ENCODE measurements around the gene CYCS. TPM values are rescaled to one million over a fixed set of nuclear protein-coding genes. Genes with fewer than 3 reads are reported as not detected.
"Not testable (repeated sequence)": the region's sequence is repeated elsewhere in the genome, so short reads cannot be mapped to it uniquely, and the experiment has no call there.

Gene CYCS
- polyA plus RNA-seq, 1 donor from 2014 or later = 142 TPM

DNA sequence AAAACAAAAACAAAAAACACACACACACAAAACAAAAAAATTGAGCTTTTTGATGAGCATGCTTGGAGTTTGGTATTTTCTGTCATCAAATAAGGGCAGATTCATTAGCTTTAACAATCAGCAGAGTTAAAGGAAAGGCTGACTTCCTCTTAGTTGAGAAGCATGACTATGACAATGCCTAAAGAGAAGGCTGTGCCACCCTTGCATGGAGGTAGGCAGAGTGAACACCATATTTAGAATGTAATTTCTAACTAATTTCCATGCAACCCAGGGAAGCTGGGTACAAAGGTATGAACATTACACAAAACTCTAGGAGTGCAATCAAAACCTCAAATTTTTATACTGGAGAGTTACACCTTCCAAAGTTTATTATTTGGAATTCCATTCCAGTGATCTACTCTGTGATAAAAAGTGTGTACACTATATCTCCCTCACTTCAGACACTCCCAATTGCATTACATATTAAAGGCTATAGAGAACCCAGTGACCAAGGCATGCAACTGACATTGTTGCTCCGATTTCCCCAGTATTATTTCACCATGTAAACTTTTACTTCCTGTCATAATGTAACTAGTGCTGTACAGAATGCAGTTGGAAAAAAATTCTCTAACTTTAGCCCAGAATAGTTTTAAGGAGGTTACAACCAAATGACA, 9.4 kb upstream of the CYCS start:
- Mint-ChIP-seq H3K27ac (no peak overlapping the region), H3K4me3 (no peak overlapping the region), H3K9me3 (no peaks in the 10 kb centered on the region), H3K4me1 (peaks cover 4 to 9% (median 7%) of the 10 kb centered on the region in 3 donors), H3K27me3 (no peaks in the 10 kb centered on the region), H3K36me3 (peaks cover 2% of the 10 kb centered on the region)

- peak overlapping the region in 1 of 4 donors; percentile 30 for H3K4me3 Mint-ChIP-seq
Measured at GRCh38 chr7:25132430-25132829, 7.4 kb upstream of the CYCS start.

DNA sequence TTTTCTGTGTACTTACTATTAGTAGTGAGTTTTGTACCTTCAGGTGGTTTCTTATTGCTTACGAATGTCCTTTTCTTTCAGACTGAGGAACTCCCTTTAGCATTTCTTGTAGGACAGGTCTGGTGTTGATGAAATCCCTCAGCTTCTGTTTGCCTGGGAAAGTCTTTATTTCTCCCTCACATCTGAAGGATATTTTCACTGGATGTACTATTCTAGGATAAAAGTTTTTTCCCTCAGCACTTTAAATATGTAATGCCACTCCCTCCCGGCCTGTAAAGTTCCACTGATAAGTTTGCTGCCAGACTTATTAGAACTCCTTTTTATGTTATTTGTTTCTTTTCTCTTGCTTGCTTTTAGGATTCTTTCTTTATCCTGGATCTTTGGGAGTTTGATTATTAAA, 1.7 kb upstream of the CYCS start:
- peak overlapping the region in 1 of 3 donors; percentile 67 for H3K27ac Mint-ChIP-seq
- H3K4me1 Mint-ChIP-seq = peaks cover 17 to 18% (median 17%) of the 10 kb centered on the region in 3 donors
- no peaks in the 10 kb centered on the region for H3K27me3 Mint-ChIP-seq
- H3K9me3 Mint-ChIP-seq = peaks cover 0 to 1% (median 0%) of the 10 kb centered on the region in 3 donors
- H3K36me3 Mint-ChIP-seq = peaks cover 8% of the 10 kb centered on the region
- H3K4me3 Mint-ChIP-seq = peak overlapping the region in 2 of 4 donors; percentile 70 to 78

More at GRCh38 chr7:25132430-25132829, 7.4 kb upstream of the CYCS start:
- H3K4me1 Mint-ChIP-seq = peaks cover 7 to 9% (median 7%) of the 10 kb centered on the region in 3 donors
- no peaks in the 10 kb centered on the region for H3K9me3 Mint-ChIP-seq
- H3K27me3 Mint-ChIP-seq = no peaks in the 10 kb centered on the region
- H3K36me3 Mint-ChIP-seq = peaks cover 2% of the 10 kb centered on the region
- peak overlapping the region in 1 of 3 donors; percentile 61 for H3K27ac Mint-ChIP-seq

DNA sequence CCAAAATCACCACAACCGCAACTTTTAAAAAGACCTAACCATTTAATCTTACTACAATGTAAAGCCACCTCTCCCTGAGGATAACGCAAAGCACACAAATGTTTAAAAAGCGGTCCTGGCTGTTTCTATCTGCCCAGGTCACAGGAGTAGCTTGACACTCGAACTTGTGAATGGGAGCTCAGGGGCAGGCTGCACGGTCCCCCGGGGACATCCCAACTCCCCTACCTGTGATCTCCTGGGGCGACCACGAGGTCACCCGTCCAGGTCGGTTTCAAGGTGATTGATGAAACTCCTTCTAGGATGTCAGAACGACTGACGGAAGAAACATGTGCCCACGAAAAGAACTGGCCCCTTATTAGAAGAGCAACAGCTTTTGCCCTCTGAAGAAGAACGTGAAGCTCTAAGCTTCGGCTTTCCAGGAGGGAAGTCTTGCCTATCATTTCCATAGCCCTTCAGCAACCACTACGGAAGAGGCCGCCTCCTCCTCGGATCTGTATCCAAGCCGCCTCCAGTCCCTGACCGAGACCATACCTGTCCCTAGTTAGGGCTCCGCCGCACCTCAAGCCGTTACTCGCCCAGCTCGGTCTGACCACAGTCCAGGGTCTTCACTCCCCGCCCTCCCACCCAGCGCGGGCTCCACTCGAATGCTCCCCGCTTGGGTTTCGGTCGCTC, 459 bp downstream of the CYCS start:
- H3K36me3 Mint-ChIP-seq = peaks cover 6% of the 10 kb centered on the region

DNA sequence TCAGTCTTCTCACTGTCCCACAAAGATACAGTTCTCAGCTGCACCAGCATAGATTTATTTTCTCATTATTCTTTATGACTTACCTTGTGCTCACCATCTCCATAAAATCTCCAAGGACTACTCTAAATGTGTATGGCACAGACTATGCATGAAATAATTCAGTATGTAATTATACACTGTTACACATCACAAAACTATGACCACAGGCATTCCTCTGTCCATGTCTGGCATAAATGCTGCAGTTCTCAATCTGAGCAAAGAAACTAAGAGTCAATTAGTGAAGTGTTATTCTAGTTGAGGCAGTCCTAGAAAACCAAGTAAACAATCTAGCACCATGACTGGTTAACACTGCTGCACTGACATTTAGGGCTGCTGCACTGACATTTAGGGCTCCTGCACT, 2.7 kb downstream of the CYCS start:
- peaks cover 0 to 1% (median 0%) of the 10 kb centered on the region in 3 donors for H3K9me3 Mint-ChIP-seq
- no peaks in the 10 kb centered on the region for H3K27me3 Mint-ChIP-seq
- H3K36me3 Mint-ChIP-seq = peaks cover 6% of the 10 kb centered on the region
- H3K27ac Mint-ChIP-seq = no peak overlapping the region
- H3K4me1 Mint-ChIP-seq = peaks cover 23 to 29% (median 24%) of the 10 kb centered on the region in 3 donors
- no peak overlapping the region for H3K4me3 Mint-ChIP-seq

More for the DNA sequence above, 459 bp downstream of the CYCS start:
- H3K4me3 Mint-ChIP-seq = peak overlapping the region; percentile 96 to 100 (median 100)
- peaks cover 15 to 17% (median 17%) of the 10 kb centered on the region in 3 donors for H3K4me1 Mint-ChIP-seq
- peak overlapping the region; percentile 95 to 100 (median 100) for H3K27ac Mint-ChIP-seq
- H3K27me3 Mint-ChIP-seq = no peaks in the 10 kb centered on the region
- H3K9me3 Mint-ChIP-seq = peaks cover 0 to 1% (median 0%) of the 10 kb centered on the region in 3 donors

DNA sequence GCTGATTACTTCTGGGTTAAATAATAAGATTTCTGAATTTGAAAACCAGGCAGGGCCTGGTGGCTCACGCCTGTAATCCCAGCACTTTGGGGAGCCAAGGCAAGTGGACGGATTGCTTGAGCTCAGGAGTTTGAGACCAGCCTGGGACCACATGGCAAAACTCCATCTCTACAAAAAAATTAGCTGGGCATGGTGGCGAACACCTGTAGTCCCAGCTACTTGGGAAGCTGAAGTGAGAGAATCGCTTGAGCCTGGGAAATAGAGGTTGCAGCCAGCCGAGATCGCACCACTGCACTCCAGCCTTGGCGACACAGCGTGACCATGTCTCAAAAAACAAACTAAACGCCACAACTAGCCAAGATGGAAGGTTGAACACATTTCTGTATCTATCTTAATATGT, 3.5 kb downstream of the CYCS start:
- peaks cover 0 to 1% (median 0%) of the 10 kb centered on the region in 3 donors for H3K9me3 Mint-ChIP-seq
- H3K27me3 Mint-ChIP-seq = no peaks in the 10 kb centered on the region
- H3K36me3 Mint-ChIP-seq = peaks cover 6% of the 10 kb centered on the region
- H3K27ac Mint-ChIP-seq = no peak overlapping the region
- no peak overlapping the region for H3K4me3 Mint-ChIP-seq
- peaks cover 30 to 37% (median 31%) of the 10 kb centered on the region in 3 donors for H3K4me1 Mint-ChIP-seq

DNA sequence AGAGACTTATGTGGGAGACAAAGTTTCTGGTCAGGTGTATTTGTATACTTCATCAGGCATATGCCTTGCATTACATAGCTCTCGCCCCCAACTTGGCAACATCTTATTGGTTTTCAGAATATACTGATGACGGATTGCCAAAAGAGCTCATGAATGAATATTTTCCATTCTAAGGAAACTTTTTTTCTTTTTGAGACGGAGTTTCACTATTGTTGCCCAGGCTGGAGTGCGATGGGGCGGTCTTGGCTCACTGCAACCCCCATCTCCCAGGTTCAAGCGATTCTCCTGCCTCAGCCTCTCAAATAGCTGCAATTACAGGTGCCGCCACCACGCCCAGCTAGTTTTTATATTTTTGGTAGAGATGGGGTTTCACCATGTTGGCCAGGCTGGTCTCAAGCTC, 6.0 kb downstream of the CYCS start:
- H3K36me3 Mint-ChIP-seq = peaks cover 4% of the 10 kb centered on the region
- H3K27ac Mint-ChIP-seq = no peak overlapping the region
- peaks cover 23 to 35% (median 26%) of the 10 kb centered on the region in 3 donors for H3K4me1 Mint-ChIP-seq
- peak overlapping the region in 1 of 4 donors; percentile 21 for H3K4me3 Mint-ChIP-seq
- no peaks in the 10 kb centered on the region for H3K27me3 Mint-ChIP-seq
- H3K9me3 Mint-ChIP-seq = no peaks in the 10 kb centered on the region

DNA sequence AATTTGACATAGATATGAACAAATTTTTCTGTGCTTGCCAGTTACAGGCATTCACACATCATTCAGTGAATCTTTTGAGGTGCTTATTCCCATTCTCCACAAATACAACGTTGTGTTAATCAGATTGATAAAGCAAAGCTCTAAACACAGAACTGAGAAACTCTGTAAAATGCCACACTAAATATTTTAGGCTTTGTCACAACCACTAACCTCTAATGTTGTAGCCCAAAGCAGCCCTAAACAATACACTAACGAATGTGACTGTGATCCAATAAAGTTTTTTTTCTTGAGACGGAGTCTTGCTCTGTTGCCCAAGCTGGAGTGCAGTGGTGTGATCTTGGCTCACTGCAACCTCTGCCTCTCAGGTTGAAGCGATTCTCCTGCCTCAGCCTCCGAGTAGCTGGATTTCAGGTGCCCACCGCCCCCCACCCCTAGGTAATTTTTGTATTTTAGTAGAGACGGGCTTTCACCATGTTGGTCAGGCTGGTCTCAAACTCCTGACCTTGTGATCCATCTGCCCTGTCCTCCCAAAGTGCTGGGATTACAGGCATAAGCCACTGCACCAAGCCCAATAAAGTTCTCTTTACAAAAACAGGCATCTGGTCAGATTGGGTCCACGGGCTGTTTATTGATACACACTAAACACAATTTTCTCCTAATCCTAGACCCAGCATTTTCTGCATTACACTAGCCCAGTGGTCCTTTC, 6.9 kb downstream of the CYCS start:
- Mint-ChIP-seq H3K9me3 (no peaks in the 10 kb centered on the region), H3K27ac (peak overlapping the region; percentile 78 to 99 (median 98)), H3K4me1 (peaks cover 17 to 29% (median 22%) of the 10 kb centered on the region in 3 donors), H3K4me3 (peak overlapping the region; percentile 49 to 93 (median 88)), H3K36me3 (peaks cover 4% of the 10 kb centered on the region), H3K27me3 (no peaks in the 10 kb centered on the region)

- Mint-ChIP-seq H3K4me3 (peak overlapping the region; percentile 49 to 93 (median 88)), H3K36me3 (peaks cover 4% of the 10 kb centered on the region), H3K9me3 (no peaks in the 10 kb centered on the region), H3K27me3 (no peaks in the 10 kb centered on the region), H3K27ac (peak overlapping the region; percentile 78 to 99 (median 98)), H3K4me1 (peaks cover 17 to 29% (median 22%) of the 10 kb centered on the region in 3 donors)
Measured at GRCh38 chr7:25117226-25118047, 7.6 kb downstream of the CYCS start.

GRCh38 chr7:25116621-25117020, 8.4 kb downstream of the CYCS start:
- Mint-ChIP-seq H3K27ac (peak overlapping the region; percentile 78 to 99 (median 98)), H3K9me3 (no peaks in the 10 kb centered on the region), H3K4me3 (peak overlapping the region in 2 of 4 donors; percentile 49 to 93), H3K4me1 (peaks cover 17 to 25% (median 22%) of the 10 kb centered on the region in 3 donors), H3K36me3 (no peaks in the 10 kb centered on the region), H3K27me3 (no peaks in the 10 kb centered on the region)

DNA sequence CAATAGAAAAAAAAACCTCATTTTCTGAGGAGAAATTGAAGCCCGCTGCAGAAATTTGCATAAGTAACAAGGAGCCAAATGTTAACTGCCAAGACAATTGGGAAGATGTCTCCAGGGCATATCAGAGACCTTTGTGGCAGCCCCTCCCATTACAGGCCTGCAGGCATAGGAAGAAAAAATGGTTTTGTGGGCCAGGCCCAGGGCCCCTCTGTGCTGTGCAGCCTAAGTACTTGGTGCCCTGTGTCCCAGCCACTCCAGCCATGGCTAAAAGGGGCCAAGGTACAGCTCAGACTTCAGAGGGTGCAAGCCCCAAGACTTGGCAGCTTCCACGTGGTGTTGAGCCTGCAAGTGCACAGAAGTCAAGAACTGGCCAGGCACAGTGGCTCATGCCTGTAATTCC, 14.5 kb downstream of the CYCS start:
- not testable (repeated sequence) for H3K9me3 Mint-ChIP-seq, H3K27ac Mint-ChIP-seq, H3K27me3 Mint-ChIP-seq, H3K4me3 Mint-ChIP-seq, H3K36me3 Mint-ChIP-seq, H3K4me1 Mint-ChIP-seq

GRCh38 chr7:25109276-25109675, 15.8 kb downstream of the CYCS start:
- no peaks in the 10 kb centered on the region for H3K27me3 Mint-ChIP-seq
- no peaks in the 10 kb centered on the region for H3K4me1 Mint-ChIP-seq
- no peaks in the 10 kb centered on the region for H3K36me3 Mint-ChIP-seq
- no peak overlapping the region for H3K27ac Mint-ChIP-seq
- no peak overlapping the region for H3K4me3 Mint-ChIP-seq
- H3K9me3 Mint-ChIP-seq = no peaks in the 10 kb centered on the region

- H3K4me1 Mint-ChIP-seq = no peaks in the 10 kb centered on the region
- H3K27me3 Mint-ChIP-seq = peaks cover 1% of the 10 kb centered on the region
- no peaks in the 10 kb centered on the region for H3K9me3 Mint-ChIP-seq
- no peaks in the 10 kb centered on the region for H3K36me3 Mint-ChIP-seq
- peak overlapping the region in 1 of 4 donors; percentile 47 for H3K4me3 Mint-ChIP-seq
- H3K27ac Mint-ChIP-seq = no peak overlapping the region
Measured at GRCh38 chr7:25105911-25106310, 19.1 kb downstream of the CYCS start.

GRCh38 chr7:25103773-25104172, 21.3 kb downstream of the CYCS start:
- Mint-ChIP-seq H3K4me1 (no peaks in the 10 kb centered on the region), H3K4me3 (no peak overlapping the region), H3K27ac (no peak overlapping the region), H3K36me3 (no peaks in the 10 kb centered on the region), H3K27me3 (peaks cover 1% of the 10 kb centered on the region), H3K9me3 (no peaks in the 10 kb centered on the region)
